K562 (cell line): Measurements from ENCODE around the gene HES3. TPM values are rescaled to one million over a fixed set of nuclear protein-coding genes. Genes with fewer than 3 reads are reported as not detected.

ENCODE experiments used
- BMI1 ChIP-seq: fragments of 150-350 bp; IDR thresholded peaks from 2 replicates; pipeline ENCODE4 v1.6.1; 2014; ENCODE audit warnings: low read length
- FIP1L1 ChIP-seq: fragments of 200-400 bp; formaldehyde crosslinking; IDR thresholded peaks from 2 replicates; pipeline ENCODE4 v1.6.1; 2018; ENCODE audit warnings: mild to moderate bottlenecking, low read depth, low read length; ENCODE audit not compliant: poor library complexity, severe bottlenecking
- FOXA1 ChIP-seq: fragments of 450-650 bp; IDR thresholded peaks from 2 replicates; pipeline ENCODE4 v1.6.1; 2016; ENCODE audit warnings: mild to moderate bottlenecking, borderline replicate concordance
- POLR2G ChIP-seq: fragments of 200-400 bp; formaldehyde crosslinking; IDR thresholded peaks from 2 replicates; pipeline ENCODE4 v1.6.1; 2017; ENCODE audit warnings: low read depth, mild to moderate bottlenecking, antibody characterized with exemption, low read length, moderate library complexity
- TAF1 ChIP-seq: IDR thresholded peaks from 2 replicates; pipeline ENCODE4 v1.6.1; 2011; ENCODE audit warnings: mild to moderate bottlenecking, low read length, moderate library complexity; ENCODE audit not compliant: insufficient read depth, control insufficient read depth, severe bottlenecking; ENCODE audit errors: extremely low read depth
- ZBTB1 ChIP-seq: sonication (generic); formaldehyde crosslinking; IDR thresholded peaks from 2 replicates; pipeline ENCODE4 v1.8.1; 2023; ENCODE audit warnings: missing genetic modification reagents, low read depth, mild to moderate bottlenecking, borderline replicate concordance
- ZNF217 ChIP-seq: sonication (generic); formaldehyde crosslinking; IDR thresholded peaks from 2 replicates; pipeline ENCODE4 v1.8.0; 2022; ENCODE audit warnings: mild to moderate bottlenecking, missing genetic modification reagents
- polyA plus RNA-seq, 8 experiments: library from polyadenylated mRNA; depleted of rRNA in 4 of 8; stranded (reverse) in 5 of 8; unstranded in 3 of 8; fragments of >200 nt; fragmentation: Nextera tagmentation in 2 of 8; fragmentation: Illumina TruSeq in 1 of 8; extraction: Ambion mirVana in 2 of 8; extraction: Trizol in 1 of 8; gene quantifications; 2 replicates each; pipeline versions ENCODE4 v1.2.1 to v1.2.3, GENCODE V29; 2011 to 2014; ENCODE audit warnings: inconsistent platforms in 1 of 8, missing spikeins in 1 of 8
- total RNA-seq, 7 experiments: library from RNA; depleted of rRNA in 6 of 7; stranded (reverse); fragments of >200 nt in 6 of 7; fragmentation: Illumina TruSeq in 2 of 7; extraction: Trizol in 2 of 7; gene quantifications; 2 replicates each; pipeline versions ENCODE4 v1.2.1 to v1.2.3, GENCODE V29; 2011 to 2021; ENCODE audit warnings: low replicate concordance in 1 of 7
- TF ChIP-seq, protein P1 (sequence below), 3 experiments: fragments of 200-800 bp in 1 of 3; fragments of 250-450 bp in 1 of 3; fragments of 450-650 bp in 1 of 3; sonication (Bioruptor Pico) in 1 of 3; sonication (Bioruptor generic) in 1 of 3; formaldehyde crosslinking in 1 of 3; IDR thresholded peaks; 2 replicates each; pipeline versions ENCODE4 v1.6.1 to v1.8.0; 2016 to 2022; ENCODE audit warnings: mild to moderate bottlenecking in 2 of 3, missing genetic modification characterization in 2 of 3, missing compliant biosample characterization in 1 of 3, moderate library complexity in 1 of 3
- TF ChIP-seq, protein P2 (sequence below): sonication (generic); formaldehyde crosslinking; IDR thresholded peaks from 2 replicates; pipeline ENCODE4 v1.8.0; 2022; ENCODE audit warnings: mild to moderate bottlenecking, low read depth, missing genetic modification reagents
- TF ChIP-seq, protein P3 (sequence below): sonication (generic); formaldehyde crosslinking; IDR thresholded peaks from 2 replicates; pipeline ENCODE4 v1.9.0; 2022; ENCODE audit warnings: mild to moderate bottlenecking, missing genetic modification reagents
- TF ChIP-seq, protein P4 (sequence below): sonication (generic); formaldehyde crosslinking; IDR thresholded peaks from 2 replicates; pipeline ENCODE4 v1.8.1; 2023; ENCODE audit warnings: missing genetic modification reagents, mild to moderate bottlenecking, borderline replicate concordance

HES3 gene
- total and polyA plus RNA-seq, 9 of the 15 experiments (the other 6 are each of a cell fraction or from before 2014, with no cell fraction given) = not detected

DNA sequence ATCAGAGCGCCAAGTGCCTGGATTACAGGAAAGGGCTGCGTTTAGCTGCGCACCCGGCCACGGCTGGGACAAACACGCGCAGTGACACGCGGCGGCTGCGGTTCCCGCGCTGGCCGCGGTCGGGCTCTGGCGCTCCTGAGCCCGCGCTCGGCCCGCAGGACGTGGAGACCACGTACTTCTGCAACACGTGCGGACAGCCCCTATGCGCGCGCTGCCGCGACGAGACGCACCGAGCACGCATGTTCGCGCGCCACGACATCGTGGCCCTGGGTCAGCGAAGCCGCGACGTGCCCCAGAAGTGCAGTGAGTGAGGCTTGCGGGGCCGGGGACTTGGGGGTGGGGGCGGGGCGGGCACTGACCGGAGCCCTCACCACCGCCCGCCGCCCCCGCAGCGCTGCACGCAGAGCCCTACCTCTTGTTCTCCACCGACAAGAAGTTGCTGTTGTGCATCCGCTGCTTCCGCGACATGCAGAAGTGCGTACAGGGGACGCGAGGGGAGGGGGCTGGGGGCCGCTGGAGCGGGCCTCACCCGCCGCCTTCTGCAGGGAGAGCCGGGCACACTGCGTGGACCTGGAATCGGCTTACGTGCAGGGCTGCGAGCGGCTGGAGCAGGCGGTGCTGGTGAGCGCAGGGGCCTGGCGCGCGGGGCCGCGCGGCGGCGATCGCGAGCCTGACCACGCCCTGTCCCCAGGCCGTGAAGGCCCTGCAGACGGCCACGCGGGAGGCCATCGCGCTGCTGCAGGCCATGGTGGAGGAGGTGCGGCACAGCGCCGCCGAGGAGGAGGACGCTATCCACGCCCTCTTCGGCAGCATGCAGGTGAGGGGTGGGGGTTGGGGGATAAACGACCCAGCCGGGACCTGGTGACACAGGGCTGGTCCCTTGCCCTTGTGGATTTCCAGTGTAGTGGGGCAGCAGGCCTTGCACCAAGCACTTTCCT is 35.0 kb upstream of the HES3 start (continued):
- TF ChIP-seq, protein P1, sequence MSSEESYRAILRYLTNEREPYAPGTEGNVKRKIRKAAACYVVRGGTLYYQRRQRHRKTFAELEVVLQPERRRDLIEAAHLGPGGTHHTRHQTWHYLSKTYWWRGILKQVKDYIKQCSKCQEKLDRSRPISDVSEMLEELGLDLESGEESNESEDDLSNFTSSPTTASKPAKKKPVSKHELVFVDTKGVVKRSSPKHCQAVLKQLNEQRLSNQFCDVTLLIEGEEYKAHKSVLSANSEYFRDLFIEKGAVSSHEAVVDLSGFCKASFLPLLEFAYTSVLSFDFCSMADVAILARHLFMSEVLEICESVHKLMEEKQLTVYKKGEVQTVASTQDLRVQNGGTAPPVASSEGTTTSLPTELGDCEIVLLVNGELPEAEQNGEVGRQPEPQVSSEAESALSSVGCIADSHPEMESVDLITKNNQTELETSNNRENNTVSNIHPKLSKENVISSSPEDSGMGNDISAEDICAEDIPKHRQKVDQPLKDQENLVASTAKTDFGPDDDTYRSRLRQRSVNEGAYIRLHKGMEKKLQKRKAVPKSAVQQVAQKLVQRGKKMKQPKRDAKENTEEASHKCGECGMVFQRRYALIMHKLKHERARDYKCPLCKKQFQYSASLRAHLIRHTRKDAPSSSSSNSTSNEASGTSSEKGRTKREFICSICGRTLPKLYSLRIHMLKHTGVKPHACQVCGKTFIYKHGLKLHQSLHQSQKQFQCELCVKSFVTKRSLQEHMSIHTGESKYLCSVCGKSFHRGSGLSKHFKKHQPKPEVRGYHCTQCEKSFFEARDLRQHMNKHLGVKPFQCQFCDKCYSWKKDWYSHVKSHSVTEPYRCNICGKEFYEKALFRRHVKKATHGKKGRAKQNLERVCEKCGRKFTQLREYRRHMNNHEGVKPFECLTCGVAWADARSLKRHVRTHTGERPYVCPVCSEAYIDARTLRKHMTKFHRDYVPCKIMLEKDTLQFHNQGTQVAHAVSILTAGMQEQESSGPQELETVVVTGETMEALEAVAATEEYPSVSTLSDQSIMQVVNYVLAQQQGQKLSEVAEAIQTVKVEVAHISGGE (CRISPR knock-in tag; IDR thresholded peaks at IDR 0.05) = peak in 1 of 3 experiments; percentile 44; a peak in 1 of 6 replicates
- no peak for TF ChIP-seq BMI1
- peak; percentile 60; the same call in 1 of the 2 replicates for TF ChIP-seq ZNF217 (CRISPR knock-in tag)
- TF ChIP-seq ZBTB1 (CRISPR knock-in tag) = peak; percentile 19; the same call in 1 of the 2 replicates
- peak; percentile 55 for TF ChIP-seq TAF1
- TF ChIP-seq FOXA1 = no peak
- peak; percentile 30 for TF ChIP-seq FIP1L1
- TF ChIP-seq POLR2G = peak; percentile 79
- TF ChIP-seq, protein P2, sequence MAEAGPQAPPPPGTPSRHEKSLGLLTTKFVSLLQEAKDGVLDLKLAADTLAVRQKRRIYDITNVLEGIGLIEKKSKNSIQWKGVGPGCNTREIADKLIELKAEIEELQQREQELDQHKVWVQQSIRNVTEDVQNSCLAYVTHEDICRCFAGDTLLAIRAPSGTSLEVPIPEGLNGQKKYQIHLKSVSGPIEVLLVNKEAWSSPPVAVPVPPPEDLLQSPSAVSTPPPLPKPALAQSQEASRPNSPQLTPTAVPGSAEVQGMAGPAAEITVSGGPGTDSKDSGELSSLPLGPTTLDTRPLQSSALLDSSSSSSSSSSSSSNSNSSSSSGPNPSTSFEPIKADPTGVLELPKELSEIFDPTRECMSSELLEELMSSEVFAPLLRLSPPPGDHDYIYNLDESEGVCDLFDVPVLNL = peak; percentile 85
- TF ChIP-seq, protein P3, sequence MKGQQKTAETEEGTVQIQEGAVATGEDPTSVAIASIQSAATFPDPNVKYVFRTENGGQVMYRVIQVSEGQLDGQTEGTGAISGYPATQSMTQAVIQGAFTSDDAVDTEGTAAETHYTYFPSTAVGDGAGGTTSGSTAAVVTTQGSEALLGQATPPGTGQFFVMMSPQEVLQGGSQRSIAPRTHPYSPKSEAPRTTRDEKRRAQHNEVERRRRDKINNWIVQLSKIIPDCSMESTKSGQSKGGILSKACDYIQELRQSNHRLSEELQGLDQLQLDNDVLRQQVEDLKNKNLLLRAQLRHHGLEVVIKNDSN (CRISPR knock-in tag) = peak; percentile 78
- TF ChIP-seq, protein P4, sequence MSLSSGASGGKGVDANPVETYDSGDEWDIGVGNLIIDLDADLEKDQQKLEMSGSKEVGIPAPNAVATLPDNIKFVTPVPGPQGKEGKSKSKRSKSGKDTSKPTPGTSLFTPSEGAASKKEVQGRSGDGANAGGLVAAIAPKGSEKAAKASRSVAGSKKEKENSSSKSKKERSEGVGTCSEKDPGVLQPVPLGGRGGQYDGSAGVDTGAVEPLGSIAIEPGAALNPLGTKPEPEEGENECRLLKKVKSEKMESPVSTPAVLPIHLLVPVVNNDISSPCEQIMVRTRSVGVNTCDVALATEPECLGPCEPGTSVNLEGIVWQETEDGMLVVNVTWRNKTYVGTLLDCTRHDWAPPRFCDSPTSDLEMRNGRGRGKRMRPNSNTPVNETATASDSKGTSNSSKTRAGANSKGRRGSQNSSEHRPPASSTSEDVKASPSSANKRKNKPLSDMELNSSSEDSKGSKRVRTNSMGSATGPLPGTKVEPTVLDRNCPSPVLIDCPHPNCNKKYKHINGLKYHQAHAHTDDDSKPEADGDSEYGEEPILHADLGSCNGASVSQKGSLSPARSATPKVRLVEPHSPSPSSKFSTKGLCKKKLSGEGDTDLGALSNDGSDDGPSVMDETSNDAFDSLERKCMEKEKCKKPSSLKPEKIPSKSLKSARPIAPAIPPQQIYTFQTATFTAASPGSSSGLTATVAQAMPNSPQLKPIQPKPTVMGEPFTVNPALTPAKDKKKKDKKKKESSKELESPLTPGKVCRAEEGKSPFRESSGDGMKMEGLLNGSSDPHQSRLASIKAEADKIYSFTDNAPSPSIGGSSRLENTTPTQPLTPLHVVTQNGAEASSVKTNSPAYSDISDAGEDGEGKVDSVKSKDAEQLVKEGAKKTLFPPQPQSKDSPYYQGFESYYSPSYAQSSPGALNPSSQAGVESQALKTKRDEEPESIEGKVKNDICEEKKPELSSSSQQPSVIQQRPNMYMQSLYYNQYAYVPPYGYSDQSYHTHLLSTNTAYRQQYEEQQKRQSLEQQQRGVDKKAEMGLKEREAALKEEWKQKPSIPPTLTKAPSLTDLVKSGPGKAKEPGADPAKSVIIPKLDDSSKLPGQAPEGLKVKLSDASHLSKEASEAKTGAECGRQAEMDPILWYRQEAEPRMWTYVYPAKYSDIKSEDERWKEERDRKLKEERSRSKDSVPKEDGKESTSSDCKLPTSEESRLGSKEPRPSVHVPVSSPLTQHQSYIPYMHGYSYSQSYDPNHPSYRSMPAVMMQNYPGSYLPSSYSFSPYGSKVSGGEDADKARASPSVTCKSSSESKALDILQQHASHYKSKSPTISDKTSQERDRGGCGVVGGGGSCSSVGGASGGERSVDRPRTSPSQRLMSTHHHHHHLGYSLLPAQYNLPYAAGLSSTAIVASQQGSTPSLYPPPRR (CRISPR knock-in tag) = 0 out of 2 replicates have a peak, but pooled peaks have one; percentile 18
